Measurements from ENCODE around the gene CEP170.
"Not testable (repeated sequence)": the region's sequence is repeated elsewhere in the genome, so short reads cannot be mapped to it uniquely, and the experiment has no call there.

Gene CEP170

DNA sequence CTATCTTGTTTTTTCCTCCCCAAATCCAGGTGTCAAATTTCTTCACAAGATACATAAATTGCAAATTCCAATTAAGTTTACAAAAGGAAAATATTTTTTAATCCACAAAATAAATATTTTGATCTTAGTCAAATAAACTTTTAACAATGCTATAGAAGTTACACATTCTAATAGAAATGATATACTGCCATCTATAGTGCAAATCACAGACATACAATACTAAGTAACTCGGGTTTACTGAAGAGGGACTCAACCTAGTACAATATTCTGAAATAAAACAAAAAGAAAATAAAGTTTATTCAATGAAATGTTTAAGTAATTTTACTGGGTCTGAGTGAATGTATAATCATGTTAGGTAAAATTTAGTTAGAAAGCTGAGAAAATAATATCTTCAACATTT lies 114.6 kb downstream of the CEP170 start:
- H3K4me1 ChIP-seq (ENCODE audit: control insufficient read depth, insufficient read depth, low read length); H3K27ac ChIP-seq (ENCODE audit: extremely low read depth, low read depth, low read length); POLR2A ChIA-PET; H3K4me3 ChIP-seq (ENCODE audit: low read depth, low read length); H3K9me3 ChIP-seq (ENCODE audit: control insufficient read depth, insufficient read depth, low read depth, low read length): not testable (repeated sequence)
- peaks cover 4 to 13% of the 10 kb centered on the region in 2 experiments for H3K36me3 ChIP-seq (ENCODE audit: control insufficient read depth in 2 of 2, insufficient read depth in 1 of 2, low read length in 2 of 2)
- CTCF ChIA-PET = interaction anchor here (0.6 to 0.7 kb wide), 3 partner anchors 456 to 1121 kb away, joined by 3 to 4 read pairs (median 3); no protein-coding TSS in a partner anchor
- TF ChIP-seq, protein P1, sequence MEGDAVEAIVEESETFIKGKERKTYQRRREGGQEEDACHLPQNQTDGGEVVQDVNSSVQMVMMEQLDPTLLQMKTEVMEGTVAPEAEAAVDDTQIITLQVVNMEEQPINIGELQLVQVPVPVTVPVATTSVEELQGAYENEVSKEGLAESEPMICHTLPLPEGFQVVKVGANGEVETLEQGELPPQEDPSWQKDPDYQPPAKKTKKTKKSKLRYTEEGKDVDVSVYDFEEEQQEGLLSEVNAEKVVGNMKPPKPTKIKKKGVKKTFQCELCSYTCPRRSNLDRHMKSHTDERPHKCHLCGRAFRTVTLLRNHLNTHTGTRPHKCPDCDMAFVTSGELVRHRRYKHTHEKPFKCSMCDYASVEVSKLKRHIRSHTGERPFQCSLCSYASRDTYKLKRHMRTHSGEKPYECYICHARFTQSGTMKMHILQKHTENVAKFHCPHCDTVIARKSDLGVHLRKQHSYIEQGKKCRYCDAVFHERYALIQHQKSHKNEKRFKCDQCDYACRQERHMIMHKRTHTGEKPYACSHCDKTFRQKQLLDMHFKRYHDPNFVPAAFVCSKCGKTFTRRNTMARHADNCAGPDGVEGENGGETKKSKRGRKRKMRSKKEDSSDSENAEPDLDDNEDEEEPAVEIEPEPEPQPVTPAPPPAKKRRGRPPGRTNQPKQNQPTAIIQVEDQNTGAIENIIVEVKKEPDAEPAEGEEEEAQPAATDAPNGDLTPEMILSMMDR (tag by site-specific recombination; IDR thresholded peaks at IDR 0.05) = peak; percentile 46; the same call in 1 of the 2 replicates

GRCh38 chr1:243122876-243123409 lies 132.1 kb downstream of the CEP170 start:
- H3K4me1 ChIP-seq (ENCODE audit: control insufficient read depth, insufficient read depth, low read length); H3K36me3 ChIP-seq (ENCODE audit: control insufficient read depth in 2 of 2, insufficient read depth in 1 of 2, low read length in 2 of 2); POLR2A ChIA-PET; H3K9me3 ChIP-seq (ENCODE audit: control insufficient read depth, insufficient read depth, low read depth, low read length); CTCF ChIA-PET; H3K4me3 ChIP-seq (ENCODE audit: low read depth, low read length); H3K27ac ChIP-seq (ENCODE audit: extremely low read depth, low read depth, low read length): not testable (repeated sequence)

- H3K9me3 ChIP-seq (ENCODE audit: control insufficient read depth, insufficient read depth, low read depth, low read length); POLR2A ChIA-PET; H3K4me3 ChIP-seq (ENCODE audit: low read depth, low read length); H3K36me3 ChIP-seq (ENCODE audit: control insufficient read depth in 2 of 2, insufficient read depth in 1 of 2, low read length in 2 of 2); H3K27ac ChIP-seq (ENCODE audit: extremely low read depth, low read depth, low read length); CTCF ChIA-PET; H3K4me1 ChIP-seq (ENCODE audit: control insufficient read depth, insufficient read depth, low read length): not testable (repeated sequence)
These were observed 133.1 kb downstream of the CEP170 start for GRCh38 chr1:243121939-243122338.

DNA sequence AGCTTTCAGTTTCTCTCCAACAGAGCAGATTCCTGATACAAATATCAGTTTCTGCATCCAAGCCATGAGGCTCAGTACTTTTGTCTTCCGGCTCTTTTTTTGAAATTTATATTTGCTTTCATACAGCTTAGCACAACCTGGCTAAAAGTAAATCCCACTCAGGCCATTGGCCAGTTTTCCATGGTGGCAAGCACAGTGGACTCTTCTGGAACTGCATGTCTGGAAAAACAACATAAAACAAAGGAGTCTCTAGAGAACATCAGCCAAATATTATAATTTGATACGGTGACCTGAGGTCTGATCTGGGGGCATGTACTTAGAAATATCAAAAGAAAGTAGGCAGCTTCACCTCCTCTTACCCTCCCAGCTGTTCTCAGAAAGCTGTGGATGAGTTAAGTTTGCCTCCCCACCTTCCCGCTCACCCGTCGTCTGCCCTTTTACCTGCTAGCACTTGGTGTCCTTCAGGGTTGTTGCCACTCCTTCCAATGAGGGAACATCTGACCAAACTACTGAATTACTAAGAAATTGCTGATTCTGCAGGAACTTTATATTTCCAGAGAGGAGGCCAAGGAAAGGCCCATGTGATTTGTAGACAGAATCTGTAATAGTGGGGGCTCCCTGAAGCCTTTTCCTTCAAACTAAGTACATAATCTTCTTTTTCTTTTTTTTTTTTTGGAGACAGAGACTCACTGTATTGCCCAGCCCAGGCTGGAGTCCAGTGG lies 136.3 kb downstream of the CEP170 start:
- H3K27ac ChIP-seq (ENCODE audit: extremely low read depth, low read depth, low read length); H3K9me3 ChIP-seq (ENCODE audit: control insufficient read depth, insufficient read depth, low read depth, low read length); H3K36me3 ChIP-seq (ENCODE audit: control insufficient read depth in 2 of 2, insufficient read depth in 1 of 2, low read length in 2 of 2); H3K4me1 ChIP-seq (ENCODE audit: control insufficient read depth, insufficient read depth, low read length); H3K4me3 ChIP-seq (ENCODE audit: low read depth, low read length); POLR2A ChIA-PET; CTCF ChIA-PET: not testable (repeated sequence)

GRCh38 chr1:243116187-243116586 lies 138.9 kb downstream of the CEP170 start:
- H3K9me3 ChIP-seq (ENCODE audit: control insufficient read depth, insufficient read depth, low read depth, low read length); H3K4me1 ChIP-seq (ENCODE audit: control insufficient read depth, insufficient read depth, low read length); H3K36me3 ChIP-seq (ENCODE audit: control insufficient read depth in 2 of 2, insufficient read depth in 1 of 2, low read length in 2 of 2); CTCF ChIA-PET; H3K27ac ChIP-seq (ENCODE audit: extremely low read depth, low read depth, low read length); POLR2A ChIA-PET; H3K4me3 ChIP-seq (ENCODE audit: low read depth, low read length): not testable (repeated sequence)

GRCh38 chr1:243114769-243115168 lies 140.3 kb downstream of the CEP170 start:
- H3K4me1 ChIP-seq (ENCODE audit: control insufficient read depth, insufficient read depth, low read length); H3K4me3 ChIP-seq (ENCODE audit: low read depth, low read length); H3K27ac ChIP-seq (ENCODE audit: extremely low read depth, low read depth, low read length); POLR2A ChIA-PET; H3K36me3 ChIP-seq (ENCODE audit: control insufficient read depth in 2 of 2, insufficient read depth in 1 of 2, low read length in 2 of 2); H3K9me3 ChIP-seq (ENCODE audit: control insufficient read depth, insufficient read depth, low read depth, low read length): not testable (repeated sequence)
- TF ChIP-seq ZNF121 (tag by site-specific recombination; IDR thresholded peaks at IDR 0.05) = peak; percentile 86
- CTCF ChIA-PET = interaction anchor here (0.6 kb wide), 1 partner anchor 463 kb away, joined by 3 read pairs; no protein-coding TSS in a partner anchor

- H3K9me3 ChIP-seq (ENCODE audit: control insufficient read depth, insufficient read depth, low read depth, low read length); H3K4me3 ChIP-seq (ENCODE audit: low read depth, low read length); H3K27ac ChIP-seq (ENCODE audit: extremely low read depth, low read depth, low read length); H3K36me3 ChIP-seq (ENCODE audit: control insufficient read depth in 2 of 2, insufficient read depth in 1 of 2, low read length in 2 of 2); H3K4me1 ChIP-seq (ENCODE audit: control insufficient read depth, insufficient read depth, low read length); POLR2A ChIA-PET: not testable (repeated sequence)
- CTCF ChIA-PET = interaction anchor here (0.6 kb wide), 1 partner anchor 158 kb away, joined by 4 read pairs; no protein-coding TSS in a partner anchor
- TF ChIP-seq ZNF362 (tag by site-specific recombination; IDR thresholded peaks at IDR 0.05) = 0 out of 2 replicates have a peak, but pooled peaks have one; percentile 18
- peak; percentile 76 for TF ChIP-seq ZIC2 (tag by site-specific recombination; IDR thresholded peaks at IDR 0.05)
- TF ChIP-seq PRDM10 (tag by site-specific recombination; IDR thresholded peaks at IDR 0.05) = 0 out of 2 replicates have a peak, but pooled peaks have one; percentile 10
- 0 out of 2 replicates have a peak, but pooled peaks have one; percentile 11 for TF ChIP-seq ZNF423 (tag by site-specific recombination; IDR thresholded peaks at IDR 0.05)
- TF ChIP-seq GLIS1 (tag by site-specific recombination; IDR thresholded peaks at IDR 0.05) = peak; percentile 46
These were observed 140.9 kb downstream of the CEP170 start for GRCh38 chr1:243114059-243114713.
